SH-SY5Y (cell line): Measurements from ENCODE around the gene EWSR1.

Experiments
- GATA2 ChIP-seq: IDR thresholded peaks from 2 replicates; pipeline ENCODE4 v1.6.1; 2011; ENCODE audit warnings: mild to moderate bottlenecking, low read depth, low read length
- GATA3 ChIP-seq: IDR thresholded peaks from 2 replicates; pipeline ENCODE4 v1.6.1; 2011; ENCODE audit warnings: low read depth, mild to moderate bottlenecking, low read length, moderate library complexity

- TF ChIP-seq GATA2 (no peak), GATA3 (no peak)
Measured at GRCh38 chr22:29317827-29318454, 49.9 kb downstream of the EWSR1 start.
